Neural progenitor cell (in vitro differentiated cells): ENCODE measurements around the gene CTNNA1. TPM values are rescaled to one million over a fixed set of nuclear protein-coding genes. Genes with fewer than 3 reads are reported as not detected.

Source experiments
- DNase-seq: peaks from one replicate; pipeline ENCODE4 v3.0.0-alpha.2; 2016; ENCODE audit warnings: low spot score
- H2AFZ ChIP-seq: fragments of 200-600 bp; sonication (generic); replicated peaks from 2 replicates; pipeline ENCODE4 v1.6.1; 2016; ENCODE audit warnings: antibody characterized with exemption
- H3F3A ChIP-seq: fragments of 200-600 bp; sonication (generic); 2 replicates; pipeline ENCODE4 v1.6.1; 2016; ENCODE audit warnings: antibody characterized with exemption, low read depth
- H3K27ac ChIP-seq: fragments of 200-600 bp; sonication (generic); 2 replicates; pipeline ENCODE4 v1.5.1; 2016; ENCODE audit warnings: mild to moderate bottlenecking
- H3K27me3 ChIP-seq: fragments of 200-600 bp; sonication (generic); 2 replicates; pipeline ENCODE4 v1.6.1; 2016; ENCODE audit warnings: mild to moderate bottlenecking, moderate library complexity
- H3K36me3 ChIP-seq: fragments of 200-600 bp; sonication (generic); 2 replicates; pipeline ENCODE4 v1.5.1; 2016
- H3K4me1 ChIP-seq: fragments of 200-600 bp; sonication (generic); 2 replicates; pipeline ENCODE4 v1.6.1; 2016; ENCODE audit warnings: mixed run types
- H3K4me2 ChIP-seq: fragments of 200-600 bp; sonication (generic); 2 replicates; pipeline ENCODE4 v1.6.1; 2016
- H3K4me3 ChIP-seq: fragments of 200-600 bp; sonication (generic); 2 replicates; pipeline ENCODE4 v1.5.1; 2016
- H3K79me2 ChIP-seq: fragments of 200-600 bp; sonication (generic); 2 replicates; pipeline ENCODE4 v1.6.1; 2016; ENCODE audit warnings: low read depth
- H3K9ac ChIP-seq: fragments of 200-600 bp; sonication (generic); 2 replicates; pipeline ENCODE4 v1.6.1; 2016
- H3K9me3 ChIP-seq: fragments of 200-600 bp; sonication (generic); 2 replicates; pipeline ENCODE4 v1.5.1; 2016; ENCODE audit warnings: low read depth
- H4K20me1 ChIP-seq: fragments of 200-600 bp; sonication (generic); 2 replicates; pipeline ENCODE4 v1.6.1; 2016; ENCODE audit warnings: low read depth
- H3K27ac Mint-ChIP-seq: 3 replicates; pipeline ENCODE4 v1.8.0; 2021; ENCODE audit warnings: mixed read lengths
- H3K27me3 Mint-ChIP-seq: 2 replicates; pipeline ENCODE4 v1.8.0; 2022; ENCODE audit warnings: low read depth, mild to moderate bottlenecking, inconsistent platforms, moderate library complexity, mixed read lengths; ENCODE audit not compliant: insufficient read depth
- H3K36me3 Mint-ChIP-seq: 3 replicates; pipeline ENCODE4 v1.8.0; 2021; ENCODE audit warnings: mixed read lengths
- H3K4me1 Mint-ChIP-seq: 3 replicates; pipeline ENCODE4 v1.8.0; 2021; ENCODE audit warnings: mixed read lengths
- H3K4me3 Mint-ChIP-seq: 3 replicates; pipeline ENCODE4 v1.8.0; 2021; ENCODE audit warnings: mild to moderate bottlenecking, moderate library complexity, mixed read lengths
- H3K9me3 Mint-ChIP-seq: 3 replicates; pipeline ENCODE4 v1.8.0; 2020; ENCODE audit warnings: mixed read lengths
- CTCF ChIP-seq: fragments of 200-600 bp; sonication (generic); IDR thresholded peaks from 2 replicates; pipeline ENCODE4 v1.5.1; 2017; ENCODE audit warnings: antibody characterized with exemption, mild to moderate bottlenecking
- EZH2 ChIP-seq: fragments of 200-600 bp; sonication (generic); IDR thresholded peaks from 2 replicates; pipeline ENCODE4 v1.6.1; 2017; ENCODE audit warnings: antibody characterized with exemption, mild to moderate bottlenecking, moderate library complexity
- EZH2phosphoT487 ChIP-seq: fragments of 200-600 bp; sonication (generic); IDR thresholded peaks from 2 replicates; pipeline ENCODE4 v1.6.1; 2017; ENCODE audit warnings: antibody characterized with exemption
- total RNA-seq: library from RNA; depleted of rRNA; stranded (reverse); fragments of >200 nt; gene quantifications from 2 replicates; pipeline ENCODE4 v1.2.3, GENCODE V29; 2015; ENCODE audit warnings: low replicate concordance

CTNNA1 gene
- total RNA-seq, 1 donor from 2014 or later = 305 TPM

- TF ChIP-seq CTCF = peak; percentile 31
- no peak for TF ChIP-seq EZH2phosphoT487
- TF ChIP-seq EZH2 = no peak
- Histone ChIP-seq H3F3A (peaks cover 25% of the 10 kb centered on the region), H3K4me2 (peak overlapping the region; percentile 81), H3K9ac (no peak overlapping the region), H3K27me3 (no peaks in the 10 kb centered on the region), H3K79me2 (peaks cover 41% of the 10 kb centered on the region), H3K27ac (no peak overlapping the region), H3K4me3 (peak overlapping the region; percentile 72), H3K36me3 (peaks cover 6% of the 10 kb centered on the region), H2AFZ (peak overlapping the region; percentile 100), H3K4me1 (peaks cover 5% of the 10 kb centered on the region), H4K20me1 (peaks cover 15% of the 10 kb centered on the region), H3K9me3 (no peaks in the 10 kb centered on the region)
- peaks cover 10% of the 10 kb centered on the region for H3K27me3 Mint-ChIP-seq
- DNase-seq = peak; percentile 69
- peaks cover 11% of the 10 kb centered on the region for H3K9me3 Mint-ChIP-seq
- peak overlapping the region; percentile 91 for H3K4me3 Mint-ChIP-seq
- peak overlapping the region; percentile 87 for H3K27ac Mint-ChIP-seq
- peaks cover 19% of the 10 kb centered on the region for H3K36me3 Mint-ChIP-seq
- peaks cover 30% of the 10 kb centered on the region for H3K4me1 Mint-ChIP-seq
Measured at GRCh38 chr5:138752341-138752950, 779 bp upstream of the CTNNA1 start.

GRCh38 chr5:138753794-138754698, 821 bp downstream of the CTNNA1 start:
- Histone ChIP-seq H3K27ac (peak overlapping the region; percentile 96), H4K20me1 (peaks cover 15% of the 10 kb centered on the region), H3F3A (peaks cover 25% of the 10 kb centered on the region), H3K9ac (peak overlapping the region; percentile 85), H3K4me3 (peak overlapping the region; percentile 72), H3K4me2 (peak overlapping the region; percentile 81), H3K27me3 (no peaks in the 10 kb centered on the region), H3K79me2 (peaks cover 57% of the 10 kb centered on the region), H3K4me1 (peaks cover 5% of the 10 kb centered on the region), H3K36me3 (peaks cover 18% of the 10 kb centered on the region), H3K9me3 (peaks cover 8% of the 10 kb centered on the region), H2AFZ (peak overlapping the region; percentile 79)
- Mint-ChIP-seq H3K27ac (peak overlapping the region; percentile 73), H3K27me3 (peaks cover 13% of the 10 kb centered on the region), H3K4me3 (peak overlapping the region; percentile 91), H3K9me3 (peaks cover 18% of the 10 kb centered on the region), H3K36me3 (peaks cover 28% of the 10 kb centered on the region), H3K4me1 (peaks cover 27% of the 10 kb centered on the region)
- TF ChIP-seq EZH2phosphoT487 = no peak
- TF ChIP-seq EZH2 = peak; percentile 11
- no peak for TF ChIP-seq CTCF
- peak; percentile 81 for DNase-seq

- Mint-ChIP-seq H3K4me1 (peaks cover 27% of the 10 kb centered on the region), H3K4me3 (peak overlapping the region; percentile 91), H3K9me3 (peaks cover 20% of the 10 kb centered on the region), H3K27me3 (peaks cover 13% of the 10 kb centered on the region), H3K27ac (no peak overlapping the region), H3K36me3 (peaks cover 33% of the 10 kb centered on the region)
- Histone ChIP-seq H2AFZ (no peak overlapping the region), H3K4me1 (peaks cover 5% of the 10 kb centered on the region), H3K9ac (no peak overlapping the region), H3K4me3 (peak overlapping the region; percentile 72), H4K20me1 (peaks cover 15% of the 10 kb centered on the region), H3K36me3 (peaks cover 24% of the 10 kb centered on the region), H3K79me2 (peaks cover 63% of the 10 kb centered on the region), H3K27me3 (no peaks in the 10 kb centered on the region), H3K27ac (no peak overlapping the region), H3K4me2 (peak overlapping the region; percentile 81), H3K9me3 (peaks cover 11% of the 10 kb centered on the region), H3F3A (peaks cover 25% of the 10 kb centered on the region)
- DNase-seq = no peak
- no peak for TF ChIP-seq EZH2
- no peak for TF ChIP-seq EZH2phosphoT487
- TF ChIP-seq CTCF = no peak
Measured at GRCh38 chr5:138754699-138755057, 1.5 kb downstream of the CTNNA1 start.
